NB4 (cell line): ENCODE results near the gene CHPF2.

Experiments
- DNase-seq: peaks from one replicate; pipeline ENCODE4 v3.0.0; 2010; ENCODE audit warnings: low read depth
- H3K4me3 ChIP-seq: one replicate; pipeline ENCODE4 v1.5.1; 2011; ENCODE audit warnings: mild to moderate bottlenecking, low read depth, low read length, moderate library complexity
- MYC ChIP-seq: IDR thresholded peaks from 2 replicates; pipeline ENCODE4 v1.6.1; 2011; ENCODE audit warnings: low read depth, low read length
- POLR2A ChIP-seq: IDR thresholded peaks from 2 replicates; pipeline ENCODE4 v1.6.1; 2011; ENCODE audit warnings: mild to moderate bottlenecking; ENCODE audit not compliant: insufficient read length; ENCODE audit errors: extremely low read depth
- TF ChIP-seq, protein P1 (sequence below): IDR thresholded peaks from 2 replicates; pipeline ENCODE4 v1.6.1; 2011; ENCODE audit warnings: low read depth, low read length
- TF ChIP-seq, protein P2 (sequence below): IDR thresholded peaks from one replicate; pipeline ENCODE4 v1.5.1; 2012; ENCODE audit warnings: low read depth, low read length

The CHPF2 gene

DNA sequence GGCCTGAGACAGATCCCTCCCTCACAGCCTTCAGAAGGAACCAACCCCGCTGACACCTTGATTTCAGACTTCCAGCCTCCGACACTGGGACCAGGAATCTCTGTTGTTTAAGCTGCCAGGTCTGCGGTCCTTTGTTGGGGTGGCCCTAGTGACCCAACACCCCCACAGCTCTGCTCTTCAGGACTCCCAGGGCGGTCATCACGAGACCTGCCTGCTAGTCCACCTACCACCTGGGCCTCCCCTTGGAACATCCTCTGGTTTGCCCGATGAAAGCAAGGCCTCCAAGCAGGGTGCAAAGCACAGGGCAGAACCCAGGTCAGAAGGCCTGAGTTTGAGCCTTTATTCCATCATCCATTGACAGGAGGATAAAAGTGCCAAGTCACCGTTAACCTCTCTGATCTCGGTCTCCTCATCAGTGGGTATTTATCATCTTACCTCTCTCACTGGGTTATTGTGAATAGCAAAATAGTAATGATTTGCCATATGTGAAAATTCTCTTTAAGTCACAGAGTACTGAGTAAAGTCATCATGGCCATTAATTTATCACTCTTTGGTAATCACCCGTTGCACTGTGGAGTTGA lies 33.2 kb downstream of the CHPF2 start:
- no peak for DNase-seq
- H3K4me3 ChIP-seq = no peak overlapping the region
- TF ChIP-seq POLR2A (no peak), MYC (no peak)
- TF ChIP-seq, protein P1, sequence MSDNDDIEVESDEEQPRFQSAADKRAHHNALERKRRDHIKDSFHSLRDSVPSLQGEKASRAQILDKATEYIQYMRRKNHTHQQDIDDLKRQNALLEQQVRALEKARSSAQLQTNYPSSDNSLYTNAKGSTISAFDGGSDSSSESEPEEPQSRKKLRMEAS = no peak
- TF ChIP-seq, protein P2, sequence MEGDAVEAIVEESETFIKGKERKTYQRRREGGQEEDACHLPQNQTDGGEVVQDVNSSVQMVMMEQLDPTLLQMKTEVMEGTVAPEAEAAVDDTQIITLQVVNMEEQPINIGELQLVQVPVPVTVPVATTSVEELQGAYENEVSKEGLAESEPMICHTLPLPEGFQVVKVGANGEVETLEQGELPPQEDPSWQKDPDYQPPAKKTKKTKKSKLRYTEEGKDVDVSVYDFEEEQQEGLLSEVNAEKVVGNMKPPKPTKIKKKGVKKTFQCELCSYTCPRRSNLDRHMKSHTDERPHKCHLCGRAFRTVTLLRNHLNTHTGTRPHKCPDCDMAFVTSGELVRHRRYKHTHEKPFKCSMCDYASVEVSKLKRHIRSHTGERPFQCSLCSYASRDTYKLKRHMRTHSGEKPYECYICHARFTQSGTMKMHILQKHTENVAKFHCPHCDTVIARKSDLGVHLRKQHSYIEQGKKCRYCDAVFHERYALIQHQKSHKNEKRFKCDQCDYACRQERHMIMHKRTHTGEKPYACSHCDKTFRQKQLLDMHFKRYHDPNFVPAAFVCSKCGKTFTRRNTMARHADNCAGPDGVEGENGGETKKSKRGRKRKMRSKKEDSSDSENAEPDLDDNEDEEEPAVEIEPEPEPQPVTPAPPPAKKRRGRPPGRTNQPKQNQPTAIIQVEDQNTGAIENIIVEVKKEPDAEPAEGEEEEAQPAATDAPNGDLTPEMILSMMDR = no peak

DNA sequence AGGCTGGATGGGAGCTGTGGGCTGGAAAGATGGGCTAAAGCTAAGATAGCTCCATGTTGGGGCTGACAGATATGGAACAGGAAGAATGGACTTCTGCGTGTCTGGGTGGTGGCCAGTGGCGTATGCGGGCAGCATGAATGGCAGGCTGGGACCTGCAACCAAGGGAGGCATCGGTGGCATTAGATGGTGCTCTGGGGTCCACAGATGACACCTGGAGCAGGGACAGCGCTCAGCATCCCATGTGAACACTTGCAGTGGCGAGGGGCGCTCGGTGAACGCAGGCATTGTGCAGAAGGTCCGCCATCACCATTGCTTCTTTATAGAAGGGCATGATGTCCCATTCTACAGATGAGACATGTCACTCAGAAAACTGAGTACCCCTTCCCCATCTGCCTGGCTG lies 37.2 kb downstream of the CHPF2 start:
- no peak for TF ChIP-seq MYC
- no peak for DNase-seq
- H3K4me3 ChIP-seq = no peak overlapping the region

DNA sequence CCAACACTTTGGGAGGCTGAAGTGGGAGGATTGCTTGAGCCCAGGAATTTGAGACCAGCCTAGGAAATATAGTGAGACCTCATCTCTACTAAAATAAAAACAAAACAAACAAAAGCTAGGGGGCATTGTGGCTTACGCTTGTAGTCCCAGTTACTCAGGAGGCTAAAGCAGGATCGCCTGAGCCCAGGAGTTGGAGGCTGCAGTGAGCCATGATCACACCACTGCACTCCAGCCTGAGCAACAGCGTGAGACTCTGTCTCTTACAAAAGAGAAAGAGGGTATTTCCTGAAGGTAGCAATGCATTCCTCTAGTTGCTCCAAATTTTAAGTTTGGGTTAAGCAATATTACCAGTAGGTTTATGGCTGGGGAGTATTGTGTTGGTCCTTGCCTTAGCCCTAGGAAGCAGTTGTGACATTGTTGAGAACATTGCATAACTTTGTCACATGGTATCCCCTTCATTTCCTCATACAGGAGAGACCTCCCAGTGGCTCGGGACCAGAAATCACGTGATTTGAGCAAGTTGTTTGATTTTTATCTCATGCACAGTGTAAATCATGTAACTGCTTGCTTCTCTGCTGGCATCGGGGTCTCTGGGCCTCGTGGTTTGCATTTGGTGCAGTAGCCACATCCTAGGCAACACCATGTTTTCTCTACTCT lies 39.5 kb downstream of the CHPF2 start:
- peak overlapping the region; percentile 10 for H3K4me3 ChIP-seq
- TF ChIP-seq MYC = peak; percentile 83; the same call in 1 of the 2 replicates
- TF ChIP-seq POLR2A = peak; percentile 29
- TF ChIP-seq, protein P2 = no peak
- TF ChIP-seq, protein P1 = peak; percentile 99
- peak; percentile 100 for DNase-seq

DNA sequence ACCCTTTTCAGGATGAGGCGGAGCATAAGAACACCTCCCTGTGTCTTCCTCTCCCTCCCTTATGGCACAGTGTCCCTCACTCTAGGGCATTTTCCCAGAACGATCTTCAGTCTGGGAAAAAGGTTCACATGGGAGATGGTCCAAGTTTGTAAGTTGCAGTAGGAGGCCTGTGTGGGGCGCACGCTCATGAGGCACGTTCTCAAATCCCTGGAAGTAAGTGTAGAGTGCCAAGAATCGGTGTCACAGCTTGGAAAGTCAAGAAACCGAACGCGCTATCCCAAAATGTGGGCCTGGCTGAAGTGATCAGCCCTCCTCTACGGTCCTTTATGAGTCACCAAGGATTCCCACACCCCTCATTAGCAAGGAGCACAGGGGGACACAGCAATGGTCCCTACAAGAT lies 40.1 kb downstream of the CHPF2 start:
- peak; percentile 28 for DNase-seq
- TF ChIP-seq, protein P2 = no peak
- TF ChIP-seq, protein P1 = no peak
- TF ChIP-seq MYC (no peak), POLR2A (no peak)
- no peak overlapping the region for H3K4me3 ChIP-seq

DNA sequence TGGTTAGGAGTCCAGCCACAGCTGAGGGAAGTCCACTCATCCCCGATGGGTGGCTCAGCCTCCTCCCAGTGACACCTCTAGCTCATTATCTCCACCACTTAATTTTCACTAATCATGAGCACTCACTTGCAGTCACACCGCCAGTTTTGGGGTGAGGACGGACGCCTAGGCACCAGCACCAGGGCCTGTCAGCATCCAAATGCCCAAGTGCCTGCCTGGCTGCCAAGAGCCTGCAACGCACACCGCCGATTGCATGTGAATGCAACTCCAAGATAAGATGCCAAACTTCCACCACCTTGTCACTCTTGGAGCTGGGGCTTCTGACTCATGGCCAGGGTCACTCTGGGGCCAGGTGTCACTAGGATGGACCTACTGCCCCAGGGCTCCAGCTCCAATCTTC lies 40.6 kb downstream of the CHPF2 start:
- TF ChIP-seq POLR2A = no peak
- TF ChIP-seq MYC = no peak
- TF ChIP-seq, protein P1 = no peak
- TF ChIP-seq, protein P2 = no peak
- H3K4me3 ChIP-seq = no peak overlapping the region
- no peak for DNase-seq

DNA sequence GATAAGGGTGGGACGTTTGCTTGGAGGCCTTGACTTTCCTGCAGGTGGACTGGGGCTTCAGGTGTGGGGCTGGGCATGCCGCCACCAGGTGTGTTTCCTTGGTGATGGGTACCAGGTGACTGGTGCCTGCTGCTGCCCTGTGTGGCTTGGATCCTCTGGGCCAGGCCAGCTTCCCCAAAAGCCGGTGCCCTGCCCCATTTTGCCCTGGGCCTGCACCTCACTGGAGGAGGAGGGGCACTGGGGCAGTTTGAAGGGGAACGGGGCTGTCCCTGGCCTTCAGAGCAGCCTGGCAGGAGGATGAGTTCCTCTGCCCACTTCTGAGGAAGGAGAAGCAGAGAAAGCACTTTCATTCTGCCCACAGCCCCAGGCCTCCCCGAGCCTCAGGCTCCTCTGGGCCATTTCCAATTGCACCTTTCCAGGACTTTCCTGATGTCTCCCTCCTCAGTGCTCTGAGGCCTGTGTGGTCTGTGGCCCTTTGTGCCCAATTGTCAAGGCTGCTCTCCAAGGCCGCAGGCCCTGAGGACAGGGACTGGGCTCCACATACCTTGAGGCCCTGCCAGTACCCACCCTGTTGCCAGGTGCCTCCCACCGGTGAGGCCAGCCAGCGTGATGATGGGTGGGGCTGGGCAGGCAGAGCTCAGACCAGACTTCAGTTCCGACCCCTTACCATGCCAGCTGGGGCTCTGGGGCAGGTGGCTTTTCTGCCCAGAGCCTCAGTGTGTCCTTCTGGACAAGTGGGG lies 41.5 kb downstream of the CHPF2 start:
- TF ChIP-seq POLR2A (no peak), MYC (no peak)
- TF ChIP-seq, protein P1 = no peak
- DNase-seq = no peak

More for the DNA sequence above, 41.5 kb downstream of the CHPF2 start:
- no peak overlapping the region for H3K4me3 ChIP-seq
